SIG-M5 treated with dmso at 0.1 percent for 504 hours (cell line): ENCODE measurements around the gene ADCK1.
"Not testable (repeated sequence)": the region's sequence is repeated elsewhere in the genome, so short reads cannot be mapped to it uniquely, and the experiment has no call there.

ENCODE experiments used
- DNase-seq: peaks from one replicate; lab custom pipeline; 2025; ENCODE audit not compliant: unreplicated experiment; lab: John Stamatoyannopoulos, UW

ADCK1 gene, protein sequence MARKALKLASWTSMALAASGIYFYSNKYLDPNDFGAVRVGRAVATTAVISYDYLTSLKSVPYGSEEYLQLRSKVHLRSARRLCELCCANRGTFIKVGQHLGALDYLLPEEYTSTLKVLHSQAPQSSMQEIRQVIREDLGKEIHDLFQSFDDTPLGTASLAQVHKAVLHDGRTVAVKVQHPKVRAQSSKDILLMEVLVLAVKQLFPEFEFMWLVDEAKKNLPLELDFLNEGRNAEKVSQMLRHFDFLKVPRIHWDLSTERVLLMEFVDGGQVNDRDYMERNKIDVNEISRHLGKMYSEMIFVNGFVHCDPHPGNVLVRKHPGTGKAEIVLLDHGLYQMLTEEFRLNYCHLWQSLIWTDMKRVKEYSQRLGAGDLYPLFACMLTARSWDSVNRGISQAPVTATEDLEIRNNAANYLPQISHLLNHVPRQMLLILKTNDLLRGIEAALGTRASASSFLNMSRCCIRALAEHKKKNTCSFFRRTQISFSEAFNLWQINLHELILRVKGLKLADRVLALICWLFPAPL

DNA sequence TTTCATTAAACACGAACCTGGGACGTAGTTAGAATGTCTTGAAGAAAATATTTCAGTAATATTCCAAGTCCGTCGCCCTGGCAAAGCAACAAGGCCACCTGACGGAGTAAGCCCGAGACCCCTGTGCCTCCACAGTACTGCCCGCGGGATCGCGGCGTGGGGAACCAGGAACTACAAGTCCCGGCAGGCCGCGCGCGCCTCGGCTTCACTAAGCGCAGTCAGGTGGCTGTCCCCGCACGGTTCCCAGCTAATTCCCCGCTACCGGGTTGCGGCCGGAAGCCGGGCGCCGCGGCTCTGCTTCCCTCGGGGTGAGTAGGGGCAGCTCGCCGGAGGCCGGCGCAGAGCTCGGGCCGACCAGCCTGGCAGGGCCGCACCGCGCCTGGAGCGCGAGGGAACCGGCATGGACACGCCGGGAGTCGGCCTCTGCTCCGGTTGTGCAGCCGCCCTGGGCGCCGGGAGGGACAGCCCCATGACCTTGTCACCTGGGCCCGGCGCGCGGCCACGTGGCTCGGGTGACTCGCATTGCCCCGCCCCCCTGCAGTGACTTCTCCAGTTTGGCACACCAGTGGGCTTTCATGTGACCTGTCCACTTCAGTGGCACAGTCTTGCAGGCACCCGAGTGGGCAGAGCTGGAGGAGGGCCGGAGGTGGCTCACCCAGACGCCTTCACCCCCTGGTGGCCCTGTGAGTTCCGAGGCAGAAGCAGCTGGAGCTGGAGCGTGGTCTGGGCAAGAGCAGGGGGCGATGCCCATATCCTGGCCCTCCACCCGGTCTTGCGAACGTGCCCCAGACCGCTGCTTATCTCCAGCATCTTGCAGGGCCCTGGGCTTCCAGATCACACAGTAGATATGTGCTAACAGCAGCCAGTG, at the start of gene ADCK1:
ADCK1 (plus strand) TSS at position 247 of the 868 bp plus-strand sequence. CDS start 18,870 bp downstream, outside the sequence.
- DNase-seq: peak; percentile 79

DNA sequence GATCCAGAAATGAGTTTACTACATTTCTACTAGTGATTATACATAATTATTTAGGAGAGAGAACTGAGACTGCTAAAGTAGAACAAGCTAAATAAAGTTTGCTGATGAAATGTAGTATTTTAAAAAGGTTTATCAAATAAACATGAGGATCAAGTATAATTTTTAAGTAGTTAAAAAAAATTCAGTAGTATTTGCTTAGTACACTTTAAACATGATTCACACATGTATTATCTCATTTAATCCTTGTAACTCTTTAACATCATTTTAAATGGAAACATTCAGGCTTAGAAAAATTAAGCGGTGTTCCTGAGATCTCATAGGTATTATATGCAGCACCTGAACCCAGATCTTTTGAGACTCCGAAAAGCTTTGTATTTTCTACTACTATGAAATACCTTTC, 47.6 kb upstream of the ADCK1 start:
- DNase-seq: no peak

DNA sequence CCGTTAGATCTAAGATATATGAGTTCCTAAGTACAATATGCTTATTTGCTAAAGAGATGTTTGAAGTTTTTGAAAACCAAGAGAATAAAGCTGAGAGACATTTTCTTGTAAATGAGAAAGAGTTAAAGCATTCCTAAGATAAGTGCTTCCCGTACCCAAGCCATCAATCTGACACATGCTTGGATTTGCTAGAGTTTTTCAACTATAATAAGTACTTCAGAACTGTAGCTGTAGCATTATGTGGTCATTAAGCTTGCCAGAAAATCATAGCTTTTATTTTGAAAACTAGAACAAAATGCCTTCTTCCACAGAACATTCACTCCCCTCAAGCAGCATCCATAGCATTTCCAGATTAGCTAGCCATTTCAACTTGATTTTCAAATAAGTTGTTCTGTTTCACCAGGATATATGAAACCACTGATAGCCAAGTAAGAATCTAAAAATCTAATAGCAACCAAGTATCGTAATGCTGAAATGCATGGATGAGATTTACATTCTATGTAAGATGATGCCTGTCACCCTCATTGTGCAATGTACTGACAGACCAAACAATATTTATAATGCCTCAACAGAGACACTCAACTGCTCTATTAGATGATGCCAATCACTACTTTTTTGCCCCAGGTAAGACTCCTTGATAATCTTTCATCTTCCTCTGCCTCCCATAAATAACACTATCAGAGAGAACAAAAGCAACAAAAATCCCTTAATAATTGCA, 47.0 kb upstream of the ADCK1 start:
- no peak for DNase-seq

DNA sequence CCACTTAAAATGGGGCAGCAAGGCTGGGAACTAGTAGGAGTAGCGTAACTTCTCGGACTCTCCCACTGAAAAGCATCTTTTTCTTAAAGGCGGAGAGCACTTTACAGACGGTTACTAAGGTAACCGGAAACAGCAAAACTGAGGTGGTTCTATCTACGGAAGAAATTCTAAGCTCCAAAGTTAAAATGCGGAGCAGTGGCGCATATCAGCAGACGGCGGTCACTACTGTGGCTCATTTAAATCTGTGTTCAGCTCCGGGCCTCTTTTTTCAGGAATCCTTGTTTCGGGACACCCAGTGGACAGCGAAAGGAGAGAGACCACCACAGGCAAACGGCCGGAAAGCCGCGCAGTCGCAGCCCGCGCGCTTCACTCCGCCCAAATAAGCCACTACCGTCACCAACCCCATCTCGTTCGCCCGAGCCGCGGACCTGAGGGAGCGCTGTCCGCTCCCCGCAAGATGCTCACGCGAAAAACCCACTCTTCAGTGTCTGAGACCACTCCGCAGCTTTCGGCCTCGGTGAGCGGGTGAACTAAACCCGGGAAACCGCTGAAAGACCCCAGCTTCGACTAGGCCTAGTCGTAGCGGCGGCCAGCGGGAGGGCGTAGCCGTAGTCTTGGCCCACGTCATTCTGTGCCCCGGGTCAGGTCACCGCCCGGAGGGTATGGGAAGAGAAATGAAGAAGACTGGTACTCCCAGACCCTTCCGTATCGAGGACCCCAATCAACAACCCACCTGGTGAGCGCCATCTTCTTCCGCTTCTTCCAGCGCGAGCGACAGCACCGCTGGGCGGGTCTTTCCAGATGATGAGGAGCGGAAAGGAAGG, 39.3 kb upstream of the ADCK1 start, which contains the start of gene SNW1:
SNW1 (minus strand) TSS at position 776 of the 824 bp plus-strand sequence; CDS start at position 747, 29 bp downstream.
- peak; percentile 48 for DNase-seq

DNA sequence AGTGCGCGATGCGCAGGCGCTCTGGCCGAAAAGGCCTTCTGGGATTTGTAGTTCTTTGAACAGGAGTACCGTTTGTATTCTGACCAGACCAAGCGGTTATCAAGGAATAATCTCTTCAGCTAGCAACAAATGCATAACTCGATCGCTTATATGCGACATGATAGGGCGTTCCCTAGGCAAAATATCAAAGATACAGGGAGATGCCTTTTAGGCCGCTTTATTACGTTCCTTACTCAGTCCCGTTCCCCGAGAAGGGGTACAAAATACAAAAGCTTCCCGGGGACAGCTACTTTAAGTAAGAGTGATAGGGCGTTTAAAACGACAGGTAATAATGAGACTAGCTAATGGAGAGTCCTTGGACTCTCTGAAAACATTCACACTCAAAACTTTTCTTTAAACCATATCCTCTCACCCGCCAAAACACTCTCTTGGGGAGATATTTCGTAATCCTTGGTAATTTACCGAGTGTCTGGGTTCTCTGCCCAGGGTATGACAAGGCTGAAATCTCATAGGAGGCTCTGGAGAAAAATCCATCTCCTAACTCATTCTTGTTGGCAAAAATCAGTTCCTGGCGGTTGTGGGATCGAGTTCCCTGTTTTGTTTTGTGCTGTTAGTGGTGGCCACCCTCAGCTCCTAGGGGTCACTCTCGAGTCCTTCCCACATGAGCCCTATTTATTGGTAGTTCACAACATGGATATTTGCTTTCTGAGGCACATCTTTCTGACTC, 38.5 kb upstream of the ADCK1 start:
- DNase-seq: peak; percentile 97

DNA sequence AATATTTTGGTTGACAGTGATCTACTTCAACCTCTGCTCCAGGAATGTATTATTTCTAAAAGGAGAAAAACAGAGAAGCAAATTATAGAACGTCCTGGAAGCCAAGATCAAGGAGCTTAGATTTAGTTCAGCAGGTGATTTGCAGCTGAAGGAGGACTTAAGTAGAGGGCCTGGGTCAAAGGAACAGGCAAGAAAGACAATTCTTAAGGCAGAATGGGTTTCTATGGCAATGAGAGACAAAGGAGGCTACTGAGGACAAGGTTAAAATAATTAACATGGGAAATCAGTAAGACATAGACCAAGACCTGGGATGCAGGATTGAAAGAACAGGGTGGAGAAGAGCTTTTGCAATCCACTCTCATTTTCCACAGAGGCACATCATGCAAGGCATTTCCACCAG, 36.6 kb upstream of the ADCK1 start:
- DNase-seq: no peak

DNA sequence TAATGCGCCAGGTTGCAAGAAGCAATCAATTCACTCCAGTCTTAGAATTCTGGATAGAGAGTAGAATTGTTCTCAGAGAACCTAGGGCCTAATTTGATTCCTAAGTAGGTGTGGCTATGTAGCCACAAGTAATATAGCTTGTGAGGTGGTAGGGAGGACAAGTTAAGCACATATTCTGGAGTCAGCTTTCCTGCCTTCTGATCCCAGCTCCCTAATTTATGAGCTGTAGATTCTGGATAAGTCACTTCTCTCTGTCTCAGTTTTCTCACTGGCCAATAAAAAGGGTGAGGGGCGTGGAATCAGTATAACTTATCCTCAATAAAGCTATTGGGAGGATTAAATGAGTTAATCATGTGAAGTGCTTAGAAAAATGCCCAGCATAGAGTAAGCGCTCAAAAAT, 35.9 kb upstream of the ADCK1 start:
- no peak for DNase-seq

DNA sequence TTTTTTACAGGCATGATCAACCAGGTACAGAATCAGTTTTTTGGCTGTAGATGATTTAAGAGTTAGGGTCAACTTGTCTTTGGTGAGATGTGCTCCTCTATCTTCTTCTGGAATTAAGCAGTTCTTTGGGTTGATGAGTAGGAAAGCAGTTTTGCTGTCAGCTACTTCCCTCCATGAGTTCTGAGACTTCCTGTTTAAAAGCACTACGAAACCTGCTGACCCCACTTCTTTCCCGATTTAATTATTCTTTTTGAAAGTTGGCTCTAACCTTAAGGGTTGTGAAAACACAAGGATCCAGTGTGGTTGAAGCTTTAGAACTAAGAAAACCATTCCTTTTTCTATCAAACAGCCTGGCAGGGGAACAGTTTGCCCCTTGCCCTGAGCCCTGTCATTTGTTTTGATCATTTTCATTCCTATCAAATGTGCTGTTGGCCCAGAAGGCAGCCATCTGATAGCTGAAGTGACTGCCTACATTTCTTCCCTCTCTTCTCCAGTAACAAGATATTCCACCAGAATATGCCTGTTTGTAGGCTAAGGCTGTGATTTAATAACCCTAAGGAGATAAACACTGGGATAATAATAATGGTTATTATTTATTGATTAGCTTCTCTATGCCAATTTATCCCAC, 31.4 kb upstream of the ADCK1 start:
- DNase-seq: not testable (repeated sequence)

DNA sequence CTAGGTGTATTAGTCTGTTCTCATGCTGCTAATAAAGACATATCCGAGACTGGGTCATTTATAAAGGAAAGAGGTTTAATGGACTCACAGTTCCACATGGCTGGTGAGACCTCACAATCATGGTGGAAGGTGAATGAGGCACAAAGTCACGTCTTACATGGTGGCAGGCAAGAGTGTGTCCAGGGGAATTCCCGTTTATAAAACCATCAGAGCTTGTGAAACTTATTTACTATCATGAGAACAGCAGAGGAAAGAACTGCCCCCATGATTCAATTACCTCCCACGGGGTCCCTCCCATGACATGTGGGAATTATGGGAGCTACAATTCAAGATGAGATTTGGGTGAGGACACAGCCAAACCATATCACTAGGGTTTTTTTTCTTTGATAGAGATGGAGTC, 25.9 kb upstream of the ADCK1 start:
- DNase-seq: not testable (repeated sequence)

DNA sequence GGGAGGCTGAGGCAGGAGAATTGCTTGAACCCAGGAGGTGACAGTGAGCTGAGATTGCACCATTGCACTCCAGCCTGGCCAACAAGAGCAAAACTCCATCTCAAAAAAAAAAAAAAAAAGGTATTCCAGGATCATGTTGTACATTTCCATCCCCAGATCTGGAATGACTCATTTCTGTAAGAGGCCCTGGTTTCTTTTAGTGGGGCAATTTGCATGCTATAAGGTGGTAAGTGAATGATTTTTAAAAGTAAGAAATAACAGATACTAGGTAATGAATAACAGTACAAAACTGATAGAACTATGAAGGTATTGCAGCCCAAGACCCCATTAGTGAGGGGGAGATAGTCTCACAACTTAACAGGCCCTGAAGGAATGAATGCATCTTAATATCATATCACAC, 17.7 kb upstream of the ADCK1 start:
- no peak for DNase-seq

DNA sequence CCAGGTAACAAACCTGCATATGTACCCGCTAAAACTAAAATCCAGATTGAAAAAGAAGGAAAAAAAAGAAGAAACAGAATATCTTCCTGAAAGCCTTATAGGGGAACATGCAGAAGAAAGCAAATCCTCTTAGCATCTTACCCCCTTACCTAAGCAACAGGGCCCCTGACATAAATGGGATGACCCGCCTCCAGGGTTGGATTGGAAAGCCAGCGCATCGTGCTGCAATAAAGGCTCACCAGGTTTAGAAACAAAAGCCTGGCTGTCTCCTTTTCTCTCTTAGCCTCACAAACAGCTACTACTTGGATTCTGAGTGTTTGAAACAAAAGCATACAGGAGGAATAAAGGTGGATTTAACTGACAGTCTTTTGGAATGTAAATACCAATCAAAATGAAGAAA, 13.8 kb upstream of the ADCK1 start:
- DNase-seq: no peak

DNA sequence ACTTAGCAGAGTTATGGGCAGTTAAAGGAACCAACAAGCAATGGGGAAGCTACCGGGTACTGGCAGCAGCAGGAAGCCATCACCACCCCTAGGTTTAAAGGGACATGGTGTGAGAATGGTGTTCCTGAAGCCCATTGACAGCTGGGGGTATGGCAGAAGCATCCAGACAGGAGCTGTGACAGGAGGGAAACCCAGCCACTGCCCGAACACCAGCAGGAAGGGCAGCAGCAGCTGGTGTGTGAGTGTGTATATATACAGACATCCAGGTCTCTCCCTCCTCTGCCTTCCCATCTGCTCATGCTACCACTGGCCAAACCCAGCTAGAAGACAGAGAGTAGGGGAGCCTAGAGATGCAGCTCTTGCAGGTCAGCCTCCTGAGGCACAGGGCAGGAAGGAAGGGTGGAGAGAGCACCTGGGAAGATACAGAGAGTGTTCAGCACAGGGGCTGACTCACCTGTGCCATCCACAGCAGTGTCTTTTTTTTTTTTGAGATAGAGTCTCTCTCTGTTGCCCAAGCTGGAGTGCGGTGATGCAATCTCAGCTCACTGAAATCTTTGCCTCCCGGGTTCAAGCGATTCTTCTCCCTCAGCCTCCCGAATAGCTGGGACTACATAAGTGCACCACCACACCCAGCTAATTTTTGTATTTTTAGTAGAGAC, 9.2 kb upstream of the ADCK1 start:
- no peak for DNase-seq

DNA sequence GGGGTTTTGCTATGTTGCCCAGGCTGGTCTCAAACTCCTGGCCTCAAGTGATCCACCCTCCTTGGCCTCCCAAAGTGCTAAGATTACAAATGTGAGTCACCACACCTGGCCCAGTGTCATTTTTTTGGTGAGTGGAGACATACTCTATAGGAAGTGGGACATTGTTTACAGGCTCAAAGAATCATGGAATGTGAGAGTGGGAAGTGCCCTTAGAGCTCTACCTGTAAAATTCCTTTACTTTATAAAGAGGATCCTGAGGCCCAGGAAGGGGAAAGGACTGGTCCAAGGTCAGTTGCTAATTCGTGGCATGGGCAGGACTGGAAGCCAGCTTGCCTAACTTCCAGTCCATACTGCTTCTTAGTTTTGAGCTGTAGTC, 8.7 kb upstream of the ADCK1 start:
- no peak for DNase-seq

DNA sequence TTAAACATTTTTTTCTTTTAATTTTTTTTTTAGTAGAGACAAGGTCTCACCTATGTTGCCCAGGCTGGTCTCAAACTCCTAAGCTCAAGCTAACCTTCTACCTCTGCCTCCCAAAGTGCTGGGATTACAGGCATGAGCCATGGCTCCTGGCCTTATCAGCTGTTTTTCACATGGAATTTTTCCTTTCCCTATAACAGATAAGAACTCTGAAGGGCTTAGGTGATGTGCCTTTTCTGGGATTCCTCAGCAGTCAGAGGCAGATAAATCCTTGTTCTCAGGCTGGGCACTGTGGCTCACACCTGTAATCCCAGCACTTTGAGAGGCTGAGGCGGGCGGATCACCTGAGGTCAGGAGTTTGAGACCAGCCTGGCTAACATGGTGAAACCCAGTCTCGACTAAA, 6.7 kb upstream of the ADCK1 start:
- DNase-seq: not testable (repeated sequence)

DNA sequence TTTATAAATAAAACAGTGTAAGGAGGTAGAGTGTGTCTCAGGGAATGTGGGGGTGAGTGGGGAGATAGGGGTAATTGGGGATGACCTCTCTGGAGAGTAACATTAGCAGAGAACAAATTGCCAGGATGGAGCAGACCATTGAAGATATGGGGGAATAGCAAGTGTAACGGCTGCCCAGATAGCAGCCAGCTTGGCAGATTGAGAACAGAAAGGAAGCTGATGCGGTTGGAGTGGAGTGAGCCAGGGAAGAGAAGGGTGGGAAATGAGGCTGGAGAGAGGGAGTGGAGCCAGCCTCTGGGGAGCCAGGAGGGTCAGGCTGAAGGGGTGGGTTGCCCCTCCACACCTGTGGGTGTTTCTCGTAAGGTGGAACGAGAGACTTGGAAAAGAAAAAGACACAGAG, 5.6 kb upstream of the ADCK1 start:
- no peak for DNase-seq

DNA sequence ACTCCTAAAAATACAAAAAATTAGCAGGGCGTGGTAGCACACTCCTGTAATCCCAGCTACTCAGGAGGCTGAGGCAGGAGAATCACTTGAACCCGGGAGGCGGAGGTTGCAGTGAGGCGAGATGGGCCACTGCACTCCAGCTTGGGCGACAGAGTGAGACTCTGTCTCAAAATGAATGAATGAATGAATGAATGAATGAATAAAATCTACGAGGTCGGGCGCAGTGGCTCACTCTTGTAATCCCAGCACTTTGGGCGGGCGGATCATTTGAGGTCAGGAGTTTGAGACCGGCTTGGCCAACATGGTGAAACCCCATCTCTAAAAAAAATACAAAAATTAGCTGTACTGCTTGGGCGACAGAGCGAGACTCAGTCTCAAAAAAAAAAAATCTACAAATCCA, 453 bp upstream of the ADCK1 start:
- DNase-seq: not testable (repeated sequence)

DNA sequence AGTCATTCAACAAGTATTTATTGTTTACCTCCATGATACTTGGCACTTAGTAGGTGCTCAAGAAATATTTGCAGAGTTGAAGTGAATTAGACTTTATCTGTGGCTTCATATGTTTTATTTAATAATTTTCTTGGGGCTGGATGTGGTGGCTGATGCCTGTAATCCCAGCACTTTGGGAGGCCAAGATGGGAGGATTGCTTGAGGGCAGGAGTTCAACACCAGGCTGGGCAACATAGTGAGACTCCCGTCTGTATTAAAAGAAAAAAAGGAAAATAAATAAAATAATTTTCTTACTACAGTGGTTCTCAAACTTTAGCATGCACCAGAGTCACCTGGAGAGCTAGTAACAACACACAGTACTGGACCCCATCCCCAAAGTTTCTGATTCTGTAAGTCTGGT, 905 bp downstream of the ADCK1 start:
- no peak for DNase-seq

DNA sequence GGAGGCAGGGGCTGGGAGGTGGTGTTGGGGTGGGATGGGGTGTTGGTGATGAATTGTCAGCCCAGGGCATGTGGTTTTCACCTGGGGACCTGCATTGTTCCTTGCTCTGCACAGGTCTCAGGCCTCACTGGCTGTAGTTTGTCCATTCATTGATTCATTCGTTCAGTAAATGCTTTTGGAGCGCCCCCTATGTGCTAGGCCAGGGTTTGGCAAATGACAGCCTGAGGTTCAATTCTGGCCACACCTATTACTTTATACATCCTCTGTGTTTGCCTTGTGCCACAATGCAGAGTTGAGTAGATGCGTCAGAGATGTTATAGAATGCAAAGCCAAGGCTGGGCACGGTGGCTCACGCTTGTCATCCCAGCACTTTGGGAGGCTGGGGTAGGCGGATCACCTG, 4.7 kb downstream of the ADCK1 start:
- peak; percentile 18 for DNase-seq

DNA sequence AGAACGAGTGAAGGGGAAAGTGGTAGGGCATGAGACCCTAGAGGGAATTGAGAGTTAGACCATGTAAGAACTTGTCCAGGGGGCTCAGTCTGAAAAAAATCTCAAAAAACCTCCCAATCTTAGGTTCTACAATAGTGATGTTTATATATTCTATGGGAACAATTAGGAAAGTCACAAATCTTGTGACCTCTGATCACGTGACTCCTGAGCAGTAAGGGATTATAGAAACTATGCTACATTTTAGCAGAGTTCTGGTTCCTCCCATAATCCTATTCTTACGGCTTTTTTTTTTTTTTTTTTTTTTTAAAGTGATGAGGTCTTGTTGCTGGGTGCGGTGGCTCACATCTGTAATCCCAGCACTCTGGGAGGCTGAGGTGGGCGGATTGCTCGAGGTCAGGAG, 5.8 kb downstream of the ADCK1 start:
- DNase-seq: no peak
